Endothelial cell (in vitro differentiated cells): Measurements from ENCODE around the gene MROH7. TPM values are rescaled to one million over a fixed set of nuclear protein-coding genes. Genes with fewer than 3 reads are reported as not detected.

Experiments used
- DNase-seq: peaks from one replicate; pipeline ENCODE4 v3.0.0; 2021; ENCODE audit warnings: low spot score
- H3K27ac Mint-ChIP-seq: one replicate; pipeline ENCODE4 v1.8.0; 2021; ENCODE audit warnings: mixed read lengths, inconsistent platforms; ENCODE audit not compliant: unreplicated experiment
- H3K27me3 Mint-ChIP-seq: one replicate; pipeline ENCODE4 v1.8.0; 2021; ENCODE audit warnings: mild to moderate bottlenecking, moderate library complexity, mixed read lengths, inconsistent platforms; ENCODE audit not compliant: unreplicated experiment
- H3K36me3 Mint-ChIP-seq: one replicate; pipeline ENCODE4 v1.8.0; 2021; ENCODE audit warnings: mild to moderate bottlenecking, low read depth, mixed read lengths, inconsistent platforms; ENCODE audit not compliant: unreplicated experiment
- H3K4me1 Mint-ChIP-seq: one replicate; pipeline ENCODE4 v1.8.0; 2021; ENCODE audit warnings: mild to moderate bottlenecking, mixed read lengths, inconsistent platforms; ENCODE audit not compliant: unreplicated experiment
- H3K4me3 Mint-ChIP-seq: one replicate; pipeline ENCODE4 v1.8.0; 2021; ENCODE audit warnings: mild to moderate bottlenecking, mixed read lengths, inconsistent platforms; ENCODE audit not compliant: unreplicated experiment
- H3K9me3 Mint-ChIP-seq: one replicate; pipeline ENCODE4 v1.8.0; 2021; ENCODE audit warnings: mixed read lengths, inconsistent platforms; ENCODE audit not compliant: unreplicated experiment
- CTCF ChIP-seq: fragments of 200-600 bp; sonication (generic); IDR thresholded peaks from one replicate; pipeline ENCODE4 v1.5.0; 2021; ENCODE audit warnings: antibody characterized with exemption; ENCODE audit not compliant: unreplicated experiment
- total RNA-seq: library from RNA; stranded (reverse); fragmentation: NEBNext Ultra II Directional; extraction: Animal tissue kit (Norgen Biotek cat#: 25700); gene quantifications from one replicate; pipeline ENCODE4 v1.2.1, GENCODE V29; 2021; ENCODE audit not compliant: unreplicated experiment

Gene MROH7
- total RNA-seq, 1 donor from 2014 or later: 3.3 TPM

- no peak overlapping the region for H3K27ac Mint-ChIP-seq
- no peak for DNase-seq
- H3K4me3 Mint-ChIP-seq: no peak overlapping the region
- H3K4me1 Mint-ChIP-seq: peaks cover 10% of the 10 kb centered on the region
- no peaks in the 10 kb centered on the region for H3K27me3 Mint-ChIP-seq
- TF ChIP-seq CTCF: no peak
- H3K9me3 Mint-ChIP-seq: no peaks in the 10 kb centered on the region
- peaks cover 6% of the 10 kb centered on the region for H3K36me3 Mint-ChIP-seq
Measured at GRCh38 chr1:54643736-54644135, 2.1 kb downstream of the MROH7 start.

GRCh38 chr1:54645806-54646676, 4.5 kb downstream of the MROH7 start:
- Mint-ChIP-seq H3K4me3 (no peak overlapping the region), H3K36me3 (peaks cover 6% of the 10 kb centered on the region), H3K27me3 (no peaks in the 10 kb centered on the region), H3K9me3 (no peaks in the 10 kb centered on the region), H3K4me1 (peaks cover 4% of the 10 kb centered on the region), H3K27ac (no peak overlapping the region)
- DNase-seq: no peak
- TF ChIP-seq CTCF: no peak

- Mint-ChIP-seq H3K27me3 (peaks cover 3% of the 10 kb centered on the region), H3K36me3 (no peaks in the 10 kb centered on the region), H3K4me1 (peaks cover 3% of the 10 kb centered on the region), H3K9me3 (no peaks in the 10 kb centered on the region), H3K4me3 (no peak overlapping the region), H3K27ac (no peak overlapping the region)
- DNase-seq: no peak
- TF ChIP-seq CTCF: no peak
Measured at GRCh38 chr1:54649130-54649898, 7.7 kb downstream of the MROH7 start.

GRCh38 chr1:54649921-54650320, 8.3 kb downstream of the MROH7 start:
- DNase-seq: no peak
- TF ChIP-seq CTCF: no peak
- Mint-ChIP-seq H3K4me3 (no peak overlapping the region), H3K9me3 (no peaks in the 10 kb centered on the region), H3K27me3 (peaks cover 3% of the 10 kb centered on the region), H3K27ac (no peak overlapping the region), H3K36me3 (no peaks in the 10 kb centered on the region), H3K4me1 (peaks cover 3% of the 10 kb centered on the region)

GRCh38 chr1:54650417-54650816, 8.8 kb downstream of the MROH7 start:
- no peak overlapping the region for H3K27ac Mint-ChIP-seq
- peaks cover 3% of the 10 kb centered on the region for H3K4me1 Mint-ChIP-seq
- TF ChIP-seq CTCF: no peak
- peaks cover 3% of the 10 kb centered on the region for H3K27me3 Mint-ChIP-seq
- H3K36me3 Mint-ChIP-seq: no peaks in the 10 kb centered on the region
- no peak overlapping the region for H3K4me3 Mint-ChIP-seq
- H3K9me3 Mint-ChIP-seq: no peaks in the 10 kb centered on the region
- DNase-seq: no peak
